Upper lobe of left lung (tissue), 6 donors: ENCODE results near the gene COL27A1. TPM values are rescaled to one million over a fixed set of nuclear protein-coding genes. Genes with fewer than 3 reads are reported as not detected.

Experiments used
- ATAC-seq, 2 donors: fragments of 200-7000 bp; cut with Tn5 transposase; one replicate each; pipeline ENCODE4 v1.9.1; 2022; ENCODE audit warnings: mild to moderate bottlenecking in 2 of 2, moderate library complexity in 2 of 2; ENCODE audit not compliant: low FRiP score in 2 of 2
- DNase-seq, 2 donors: peaks; one replicate each; pipeline ENCODE4 v3.0.0-alpha.2; 2019 to 2020
- H3K27ac ChIP-seq, 4 donors: fragments of 200-600 bp; sonication (generic); one replicate each; pipeline ENCODE4 v1.5.1; 2016 to 2019
- H3K27me3 ChIP-seq, 4 donors: fragments of 200-600 bp; sonication (generic); one replicate each; pipeline ENCODE4 v1.5.1; 2017 to 2019
- H3K36me3 ChIP-seq, 4 donors: fragments of 200-600 bp; sonication (generic); one replicate each; pipeline ENCODE4 v1.5.1; 2016 to 2019
- H3K4me1 ChIP-seq, 4 donors: fragments of 200-600 bp; sonication (generic); one replicate each; pipeline ENCODE4 v1.5.1; 2018 to 2019
- H3K4me3 ChIP-seq, 4 donors: fragments of 200-600 bp; sonication (generic); one replicate each; pipeline ENCODE4 v1.5.1; 2017 to 2019; ENCODE audit warnings: mild to moderate bottlenecking in 2 of 4, moderate library complexity in 1 of 4
- H3K9me3 ChIP-seq, 4 donors: fragments of 200-600 bp; sonication (generic); one replicate each; pipeline ENCODE4 v1.5.1; 2018 to 2019
- EP300 ChIP-seq, 4 donors: sonication (generic); formaldehyde crosslinking; IDR thresholded peaks; one replicate each; pipeline ENCODE4 v1.5.1; 2017; ENCODE audit warnings: antibody characterized with exemption in 4 of 4, control low read depth in 2 of 4
- POLR2A ChIP-seq, 4 donors: fragments of 450-650 bp; IDR thresholded peaks; one replicate each; pipeline ENCODE4 v1.5.1; 2016 to 2017; ENCODE audit warnings: antibody characterized with exemption in 4 of 4, mild to moderate bottlenecking in 2 of 4
- POLR2AphosphoS5 ChIP-seq, 2 donors: sonication (generic); formaldehyde crosslinking; IDR thresholded peaks; one replicate each; pipeline ENCODE4 v1.5.1; 2017; ENCODE audit warnings: antibody characterized with exemption in 2 of 2
- WGBS, 2 donors: methylation state at CpG; one replicate each; pipeline ENCODE4 v1.1.5; 2017 to 2018; 5-methylcytosine and 5-hydroxymethylcytosine counted together
- total RNA-seq, 6 donors: library from RNA; depleted of rRNA in 4 of 6; stranded (reverse); fragments of >200 nt in 4 of 6; gene quantifications; one replicate each; pipeline versions ENCODE4 v1.1.0 to v1.2.1, GENCODE V29; 2016 to 2021
- TF ChIP-seq, protein P1 (sequence below), 6 experiments: fragments of 450-650 bp in 4 of 6; fragments of 200-600 bp in 2 of 6; sonication (generic) in 2 of 6; IDR thresholded peaks; one replicate each; pipeline ENCODE4 v1.5.1; 2016 to 2019; ENCODE audit warnings: antibody characterized with exemption in 6 of 6
- donor health status: DM: no; HTN: no; CAD: no; lungs with moderate emphysema.
- donor health status: DM: no; HTN: yes; CAD: no; lungs with severe emphysema.

The COL27A1 gene
- total RNA-seq, 6 donors from 2014 or later: 4.0 to 55.5 (median 9.2) TPM

DNA sequence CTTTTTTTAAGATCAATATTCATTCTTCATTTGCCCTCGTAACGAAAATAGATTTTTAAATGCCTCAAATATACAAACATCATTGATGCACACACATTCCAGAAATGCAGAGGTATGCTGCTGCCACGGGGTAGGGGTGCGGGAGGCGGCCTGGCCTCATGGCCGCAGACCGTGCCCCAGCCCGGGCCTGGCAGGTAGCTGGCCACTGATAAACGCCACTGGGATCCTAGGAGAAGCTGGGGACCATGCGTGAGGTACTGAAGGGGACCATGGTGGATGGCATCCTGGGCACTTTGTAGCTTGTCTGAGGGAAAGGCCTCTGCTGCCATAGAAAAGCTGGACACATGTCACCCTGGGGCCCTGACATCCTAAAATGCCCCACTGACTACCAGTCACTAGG is 180.8 kb downstream of the COL27A1 start:
- Histone ChIP-seq H3K4me1 (no peaks in the 10 kb centered on the region), H3K27ac (no peak overlapping the region), H3K27me3 (no peaks in the 10 kb centered on the region), H3K4me3 (no peak overlapping the region), H3K36me3 (peaks cover 22 to 69% (median 57%) of the 10 kb centered on the region in 4 donors), H3K9me3 (no peaks in the 10 kb centered on the region)
- WGBS, 2 donors: 79 to 80% methylated on average over 10 of the region's 10 CpGs
- DNase-seq (no peak), ATAC-seq (no peak)
- TF ChIP-seq, protein P1, sequence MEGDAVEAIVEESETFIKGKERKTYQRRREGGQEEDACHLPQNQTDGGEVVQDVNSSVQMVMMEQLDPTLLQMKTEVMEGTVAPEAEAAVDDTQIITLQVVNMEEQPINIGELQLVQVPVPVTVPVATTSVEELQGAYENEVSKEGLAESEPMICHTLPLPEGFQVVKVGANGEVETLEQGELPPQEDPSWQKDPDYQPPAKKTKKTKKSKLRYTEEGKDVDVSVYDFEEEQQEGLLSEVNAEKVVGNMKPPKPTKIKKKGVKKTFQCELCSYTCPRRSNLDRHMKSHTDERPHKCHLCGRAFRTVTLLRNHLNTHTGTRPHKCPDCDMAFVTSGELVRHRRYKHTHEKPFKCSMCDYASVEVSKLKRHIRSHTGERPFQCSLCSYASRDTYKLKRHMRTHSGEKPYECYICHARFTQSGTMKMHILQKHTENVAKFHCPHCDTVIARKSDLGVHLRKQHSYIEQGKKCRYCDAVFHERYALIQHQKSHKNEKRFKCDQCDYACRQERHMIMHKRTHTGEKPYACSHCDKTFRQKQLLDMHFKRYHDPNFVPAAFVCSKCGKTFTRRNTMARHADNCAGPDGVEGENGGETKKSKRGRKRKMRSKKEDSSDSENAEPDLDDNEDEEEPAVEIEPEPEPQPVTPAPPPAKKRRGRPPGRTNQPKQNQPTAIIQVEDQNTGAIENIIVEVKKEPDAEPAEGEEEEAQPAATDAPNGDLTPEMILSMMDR (IDR thresholded peaks at IDR 0.05): no peak
- TF ChIP-seq POLR2AphosphoS5 (IDR thresholded peaks at IDR 0.05): no peak
- TF ChIP-seq POLR2A (IDR thresholded peaks at IDR 0.05): no peak
- TF ChIP-seq EP300 (IDR thresholded peaks at IDR 0.05): no peak

DNA sequence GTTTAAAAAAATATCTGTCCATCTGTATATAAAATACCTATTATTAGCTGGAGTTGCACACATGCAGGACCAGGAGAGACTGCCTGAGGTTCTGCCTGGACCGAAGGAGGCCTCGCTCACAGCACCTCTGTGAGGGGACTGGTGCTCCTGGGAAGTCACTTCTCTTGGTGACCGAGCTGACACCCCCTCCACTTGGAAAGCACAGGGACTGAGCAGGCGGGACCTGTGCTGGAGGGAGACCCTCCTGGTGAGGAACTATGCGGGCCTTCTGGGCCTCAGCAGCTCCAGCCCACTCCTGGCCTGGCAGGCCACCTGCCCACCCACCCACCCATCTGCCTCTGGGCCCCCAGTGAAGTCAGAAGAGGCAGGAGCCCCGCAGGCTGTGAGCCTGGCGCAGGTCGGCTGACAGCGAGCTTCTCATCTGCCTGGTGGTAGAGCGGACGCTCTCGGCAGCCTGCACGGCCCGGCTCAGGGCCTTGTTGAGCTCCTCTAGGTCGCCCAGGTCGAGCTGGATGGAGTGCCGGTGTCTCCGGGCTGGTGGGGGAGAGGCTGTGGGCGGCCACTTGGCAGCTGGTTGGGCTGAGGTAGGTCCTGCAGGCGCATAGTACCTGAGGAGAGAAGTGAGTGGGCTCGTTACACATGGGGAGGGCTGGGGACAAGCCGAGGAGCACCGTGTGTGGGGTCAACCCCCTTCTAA is 181.5 kb downstream of the COL27A1 start:
- ATAC-seq (no peak), DNase-seq (peak in 1 of 2 donors; percentile 76)
- H3K9me3 ChIP-seq: no peaks in the 10 kb centered on the region
- no peak overlapping the region for H3K4me3 ChIP-seq
- H3K27me3 ChIP-seq: no peaks in the 10 kb centered on the region
- peaks cover 26 to 75% (median 63%) of the 10 kb centered on the region in 4 donors for H3K36me3 ChIP-seq
- WGBS, 2 donors: 97 to 98% methylated on average over 7 to 20 of the region's 23 CpGs
- TF ChIP-seq, protein P1 (IDR thresholded peaks at IDR 0.05): no peak
- TF ChIP-seq POLR2A (IDR thresholded peaks at IDR 0.05) (no peak), EP300 (IDR thresholded peaks at IDR 0.05) (no peak), POLR2AphosphoS5 (IDR thresholded peaks at IDR 0.05) (no peak)
- no peaks in the 10 kb centered on the region for H3K4me1 ChIP-seq
- no peak overlapping the region for H3K27ac ChIP-seq

DNA sequence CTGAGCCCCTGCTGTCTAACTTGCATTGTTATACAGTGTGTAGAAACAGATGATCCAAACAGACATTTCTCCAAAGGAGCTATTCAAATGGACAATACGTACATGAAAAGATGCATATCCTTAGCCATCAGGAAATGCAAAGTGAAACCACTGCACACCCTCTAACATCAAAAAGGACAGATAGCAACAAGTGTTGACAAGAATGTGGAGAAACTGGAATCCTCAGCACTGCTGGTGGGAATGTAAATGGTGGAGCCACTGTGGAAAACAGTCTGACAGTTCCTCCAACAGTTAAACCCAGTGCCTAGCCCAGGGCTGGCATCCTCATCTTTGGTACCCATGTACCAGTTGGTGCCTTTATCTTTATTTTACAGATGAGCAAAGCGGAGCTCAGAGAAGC is 182.8 kb downstream of the COL27A1 start:
- Histone ChIP-seq H3K4me3 (no peak overlapping the region), H3K27ac (no peak overlapping the region), H3K4me1 (no peaks in the 10 kb centered on the region), H3K9me3 (no peaks in the 10 kb centered on the region), H3K36me3 (peaks cover 29 to 89% (median 76%) of the 10 kb centered on the region in 4 donors), H3K27me3 (no peaks in the 10 kb centered on the region)
- DNase-seq (no peak), ATAC-seq (no peak)
- WGBS, 2 donors: 63 to 100% methylated on average over 1 to 2 of the region's 2 CpGs
- TF ChIP-seq, protein P1 (IDR thresholded peaks at IDR 0.05): no peak
- TF ChIP-seq POLR2AphosphoS5 (IDR thresholded peaks at IDR 0.05) (no peak), POLR2A (IDR thresholded peaks at IDR 0.05) (no peak), EP300 (IDR thresholded peaks at IDR 0.05) (no peak)

GRCh38 chr9:114339130-114339908 is 184.0 kb downstream of the COL27A1 start:
- Histone ChIP-seq H3K36me3 (peaks cover 38 to 100% (median 87%) of the 10 kb centered on the region in 4 donors), H3K9me3 (no peaks in the 10 kb centered on the region), H3K27ac (no peak overlapping the region), H3K4me3 (no peak overlapping the region), H3K4me1 (no peaks in the 10 kb centered on the region), H3K27me3 (no peaks in the 10 kb centered on the region)
- 65 to 89% methylated on average over 9 to 15 of the region's 16 CpGs for WGBS, 2 donors
- TF ChIP-seq, protein P1 (IDR thresholded peaks at IDR 0.05): peak; percentile 64 to 79 (median 71)
- TF ChIP-seq EP300 (IDR thresholded peaks at IDR 0.05): no peak
- no peak for TF ChIP-seq POLR2A (IDR thresholded peaks at IDR 0.05)
- TF ChIP-seq POLR2AphosphoS5 (IDR thresholded peaks at IDR 0.05): no peak
- DNase-seq: peak; percentile 61 to 88
- ATAC-seq: peak; percentile 58 to 73
